HL-60 (cell line): Measurements from ENCODE around the gene CLCN7.

Source experiments
- DNase-seq, 2 experiments: peaks; one replicate each; pipeline ENCODE4 v3.0.0-alpha.2; 2010 to 2020; ENCODE audit warnings: low read depth in 1 of 2, low spot score in 1 of 2
- H3K27ac ChIP-seq: fragments of 250-450 bp; sonication (Bioruptor Pico); replicated peaks from 2 replicates; pipeline ENCODE4 v1.5.1; 2020; ENCODE audit warnings: mild to moderate bottlenecking, moderate library complexity
- H3K27me3 ChIP-seq: fragments of 250-450 bp; sonication (Bioruptor Pico); 2 replicates; pipeline ENCODE4 v1.5.1; 2021; ENCODE audit warnings: mild to moderate bottlenecking, moderate library complexity; ENCODE audit not compliant: insufficient read depth, poor library complexity, severe bottlenecking
- H3K4me3 ChIP-seq: replicated peaks from 2 replicates; pipeline ENCODE4 v1.5.1; 2011; ENCODE audit warnings: mild to moderate bottlenecking, control low read depth, low read length; ENCODE audit not compliant: insufficient read depth
- GABPA ChIP-seq: IDR thresholded peaks from 2 replicates; pipeline ENCODE4 v1.6.1; 2012; ENCODE audit warnings: low read depth
- POLR2AphosphoS5 ChIP-seq: IDR thresholded peaks from 2 replicates; pipeline ENCODE4 v1.6.1; 2012; ENCODE audit warnings: low read depth
- SPI1 ChIP-seq: IDR thresholded peaks from 2 replicates; pipeline ENCODE4 v1.6.1; 2012; ENCODE audit warnings: low read depth, mild to moderate bottlenecking, borderline replicate concordance
- TF ChIP-seq, protein P1 (sequence below): IDR thresholded peaks from 2 replicates; pipeline ENCODE4 v1.6.1; 2012; ENCODE audit warnings: low read depth; ENCODE audit not compliant: insufficient replicate concordance
- TF ChIP-seq, protein P2 (sequence below): IDR thresholded peaks from one replicate; pipeline ENCODE4 v1.5.1; 2011; ENCODE audit warnings: low read length, control low read depth, inconsistent platforms; ENCODE audit not compliant: insufficient read depth

Gene CLCN7

DNA sequence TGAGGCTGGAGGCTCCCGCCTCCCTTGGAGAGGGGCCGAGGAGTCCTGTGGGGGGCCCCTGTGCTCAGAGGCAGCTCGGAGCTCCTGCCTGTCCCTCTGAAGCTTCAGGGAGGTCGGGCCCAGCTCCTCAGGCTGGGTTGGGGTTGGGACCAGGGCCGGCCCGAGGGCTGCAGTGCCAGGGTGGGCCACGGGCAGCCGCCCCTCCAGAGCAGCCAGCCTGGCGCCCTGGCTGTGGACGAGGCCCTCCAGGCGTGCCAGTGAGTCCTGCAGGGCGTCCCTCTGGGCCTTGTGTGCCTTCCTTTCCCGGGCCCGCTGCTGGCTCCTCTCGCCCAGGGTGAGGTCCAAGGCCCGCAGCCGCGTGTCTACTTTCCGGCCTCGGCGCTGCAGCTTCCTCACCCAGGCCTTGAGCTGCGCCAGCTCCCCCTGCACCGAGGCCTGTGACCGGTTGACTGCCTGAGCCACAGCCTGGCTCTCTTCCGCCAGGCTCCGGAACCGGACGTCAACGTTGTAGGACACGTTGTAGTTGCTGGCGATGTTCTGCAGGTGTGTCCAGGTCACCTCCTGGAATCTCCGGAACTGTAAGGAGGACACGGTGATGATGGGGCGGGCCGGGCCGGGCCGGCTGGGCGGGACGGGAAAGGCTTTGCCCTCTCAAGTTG is 12.7 kb upstream of the CLCN7 start:
- peak; percentile 81 to 95 for DNase-seq

DNA sequence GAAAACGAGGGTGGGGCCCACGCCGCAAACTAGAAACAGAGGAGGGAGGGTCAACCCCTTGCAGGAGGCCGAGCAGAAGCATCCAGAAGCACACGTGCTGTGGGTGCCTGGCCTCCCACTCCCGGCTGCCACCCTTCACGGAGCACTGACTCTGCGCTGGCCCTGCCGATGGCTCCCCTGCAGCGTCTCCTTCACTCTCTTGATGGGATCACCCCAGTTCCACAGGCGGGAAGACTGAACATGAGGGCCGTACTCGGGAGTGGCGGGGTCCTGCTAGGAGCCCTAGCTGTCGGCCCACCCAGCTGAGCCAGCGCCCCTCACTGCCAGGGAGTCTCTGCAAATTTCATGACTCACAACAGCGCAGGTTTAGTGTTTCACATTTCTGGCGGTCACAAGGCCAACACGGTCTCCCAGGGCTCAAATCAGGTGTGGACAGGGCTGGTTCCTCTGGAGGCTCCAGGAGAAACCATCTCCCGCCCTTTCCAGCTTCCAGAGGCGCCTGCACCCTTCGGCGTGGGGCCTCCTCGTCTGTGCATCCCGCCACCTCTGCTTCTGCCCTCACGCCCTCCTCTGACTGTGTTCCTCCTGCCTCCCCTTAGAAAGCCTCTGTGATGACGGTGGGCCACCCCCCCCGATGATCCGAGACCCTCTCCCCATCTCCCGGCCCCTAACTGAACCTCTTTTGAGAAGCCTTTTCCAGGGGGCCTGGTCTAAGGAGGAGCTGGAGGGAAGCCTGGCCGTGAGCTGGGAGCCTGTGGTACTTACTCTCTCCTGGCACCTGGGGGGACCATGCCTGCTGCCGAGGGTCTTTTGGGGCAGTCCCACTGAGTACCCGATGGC is 11.9 kb upstream of the CLCN7 start:
- no peaks in the 10 kb centered on the region for H3K27me3 ChIP-seq
- H3K27ac ChIP-seq: peak overlapping the region; percentile 99
- peak; percentile 15 to 68 for DNase-seq
- H3K4me3 ChIP-seq: peak overlapping the region; percentile 71
- TF ChIP-seq, protein P1, sequence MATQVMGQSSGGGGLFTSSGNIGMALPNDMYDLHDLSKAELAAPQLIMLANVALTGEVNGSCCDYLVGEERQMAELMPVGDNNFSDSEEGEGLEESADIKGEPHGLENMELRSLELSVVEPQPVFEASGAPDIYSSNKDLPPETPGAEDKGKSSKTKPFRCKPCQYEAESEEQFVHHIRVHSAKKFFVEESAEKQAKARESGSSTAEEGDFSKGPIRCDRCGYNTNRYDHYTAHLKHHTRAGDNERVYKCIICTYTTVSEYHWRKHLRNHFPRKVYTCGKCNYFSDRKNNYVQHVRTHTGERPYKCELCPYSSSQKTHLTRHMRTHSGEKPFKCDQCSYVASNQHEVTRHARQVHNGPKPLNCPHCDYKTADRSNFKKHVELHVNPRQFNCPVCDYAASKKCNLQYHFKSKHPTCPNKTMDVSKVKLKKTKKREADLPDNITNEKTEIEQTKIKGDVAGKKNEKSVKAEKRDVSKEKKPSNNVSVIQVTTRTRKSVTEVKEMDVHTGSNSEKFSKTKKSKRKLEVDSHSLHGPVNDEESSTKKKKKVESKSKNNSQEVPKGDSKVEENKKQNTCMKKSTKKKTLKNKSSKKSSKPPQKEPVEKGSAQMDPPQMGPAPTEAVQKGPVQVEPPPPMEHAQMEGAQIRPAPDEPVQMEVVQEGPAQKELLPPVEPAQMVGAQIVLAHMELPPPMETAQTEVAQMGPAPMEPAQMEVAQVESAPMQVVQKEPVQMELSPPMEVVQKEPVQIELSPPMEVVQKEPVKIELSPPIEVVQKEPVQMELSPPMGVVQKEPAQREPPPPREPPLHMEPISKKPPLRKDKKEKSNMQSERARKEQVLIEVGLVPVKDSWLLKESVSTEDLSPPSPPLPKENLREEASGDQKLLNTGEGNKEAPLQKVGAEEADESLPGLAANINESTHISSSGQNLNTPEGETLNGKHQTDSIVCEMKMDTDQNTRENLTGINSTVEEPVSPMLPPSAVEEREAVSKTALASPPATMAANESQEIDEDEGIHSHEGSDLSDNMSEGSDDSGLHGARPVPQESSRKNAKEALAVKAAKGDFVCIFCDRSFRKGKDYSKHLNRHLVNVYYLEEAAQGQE: no peak
- TF ChIP-seq GABPA (no peak), POLR2AphosphoS5 (no peak), SPI1 (no peak)
- TF ChIP-seq, protein P2, sequence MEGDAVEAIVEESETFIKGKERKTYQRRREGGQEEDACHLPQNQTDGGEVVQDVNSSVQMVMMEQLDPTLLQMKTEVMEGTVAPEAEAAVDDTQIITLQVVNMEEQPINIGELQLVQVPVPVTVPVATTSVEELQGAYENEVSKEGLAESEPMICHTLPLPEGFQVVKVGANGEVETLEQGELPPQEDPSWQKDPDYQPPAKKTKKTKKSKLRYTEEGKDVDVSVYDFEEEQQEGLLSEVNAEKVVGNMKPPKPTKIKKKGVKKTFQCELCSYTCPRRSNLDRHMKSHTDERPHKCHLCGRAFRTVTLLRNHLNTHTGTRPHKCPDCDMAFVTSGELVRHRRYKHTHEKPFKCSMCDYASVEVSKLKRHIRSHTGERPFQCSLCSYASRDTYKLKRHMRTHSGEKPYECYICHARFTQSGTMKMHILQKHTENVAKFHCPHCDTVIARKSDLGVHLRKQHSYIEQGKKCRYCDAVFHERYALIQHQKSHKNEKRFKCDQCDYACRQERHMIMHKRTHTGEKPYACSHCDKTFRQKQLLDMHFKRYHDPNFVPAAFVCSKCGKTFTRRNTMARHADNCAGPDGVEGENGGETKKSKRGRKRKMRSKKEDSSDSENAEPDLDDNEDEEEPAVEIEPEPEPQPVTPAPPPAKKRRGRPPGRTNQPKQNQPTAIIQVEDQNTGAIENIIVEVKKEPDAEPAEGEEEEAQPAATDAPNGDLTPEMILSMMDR: no peak

More for the DNA sequence above, 12.7 kb upstream of the CLCN7 start:
- Histone ChIP-seq H3K4me3 (peak overlapping the region; percentile 71), H3K27ac (peak overlapping the region; percentile 99), H3K27me3 (no peaks in the 10 kb centered on the region)
- TF ChIP-seq GABPA: peak; percentile 80
- TF ChIP-seq SPI1: no peak
- TF ChIP-seq, protein P1: peak; percentile 19
- peak; percentile 79; the same call in 1 of the 2 replicates for TF ChIP-seq POLR2AphosphoS5

DNA sequence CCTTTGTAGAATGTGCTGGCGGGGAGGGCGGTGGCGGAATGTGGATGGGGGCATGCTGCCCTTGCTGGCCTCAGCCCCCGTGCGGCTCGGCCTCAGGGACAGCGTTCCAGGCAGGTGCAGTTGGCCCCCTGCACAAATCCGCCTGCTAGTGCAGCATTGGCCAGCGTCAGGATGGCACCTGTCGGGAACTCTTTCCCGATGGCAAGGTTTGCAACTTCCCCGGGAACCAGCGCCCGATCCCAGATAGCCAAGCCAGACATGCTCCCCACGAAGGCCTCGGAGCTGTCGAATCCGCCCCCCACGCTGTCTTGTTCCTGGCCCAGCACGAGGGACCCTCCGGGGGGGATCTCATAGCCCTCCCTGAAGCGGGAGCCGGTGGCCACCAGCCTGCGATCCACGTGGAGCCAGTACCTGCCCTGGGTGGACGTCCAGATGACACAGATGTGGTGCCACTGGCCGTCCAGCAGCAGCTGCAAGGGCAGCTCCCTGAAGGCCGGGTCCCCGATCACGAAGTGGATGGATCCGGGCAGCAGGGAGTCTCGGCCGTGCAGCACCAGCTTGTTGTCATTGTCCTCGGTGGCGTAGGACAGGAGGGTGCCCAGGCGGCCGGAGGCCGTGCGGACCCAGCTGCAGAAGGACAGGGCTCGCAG is 11.1 kb upstream of the CLCN7 start:
- TF ChIP-seq, protein P1: no peak
- TF ChIP-seq, protein P2: no peak
- no peak for TF ChIP-seq POLR2AphosphoS5
- no peak for TF ChIP-seq GABPA
- TF ChIP-seq SPI1: no peak

More for the DNA sequence above, 11.1 kb upstream of the CLCN7 start:
- no peak for DNase-seq
- Histone ChIP-seq H3K4me3 (peak overlapping the region; percentile 71), H3K27ac (peak overlapping the region; percentile 99), H3K27me3 (no peaks in the 10 kb centered on the region)
